Measurements from ENCODE around the gene GAS7. TPM values are rescaled to one million over a fixed set of nuclear protein-coding genes. Genes with fewer than 3 reads are reported as not detected.
A peak's percentile ranks its signal among the peaks of the same experiment; 100 is the strongest.

Gene GAS7
- total and polyA plus RNA-seq, 2 donors (not counting 1 experiment from before 2014, with no cell fraction given) = 3.4 to 13.6 TPM

DNA sequence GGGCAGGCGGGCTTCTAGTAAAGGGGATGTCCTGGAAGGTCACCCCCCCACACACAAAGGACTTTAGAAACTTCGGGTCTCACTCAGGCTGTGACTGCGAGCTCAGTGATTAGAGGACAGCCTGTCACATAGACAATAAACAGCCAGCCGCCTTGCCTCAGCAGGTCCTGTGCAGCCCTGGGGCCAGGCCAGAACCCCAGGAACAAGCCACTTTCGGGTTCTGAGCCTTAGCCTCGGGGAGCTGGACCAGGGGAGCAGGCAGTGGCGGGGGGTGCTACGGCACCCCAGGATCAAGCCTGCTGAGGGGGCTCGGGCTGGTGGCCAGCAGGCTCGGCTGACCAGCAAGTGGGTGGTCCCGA is 1.1 kb downstream of the GAS7 start:
- H3K4me3 Mint-ChIP-seq = peak overlapping the region; percentile 62
- H2AFZ ChIP-seq (ENCODE audit: insufficient read depth, low read depth, low read length, poor library complexity, severe bottlenecking) = no peak overlapping the region
- peaks cover 18% of the 10 kb centered on the region for H3K4me1 Mint-ChIP-seq
- WGBS (ENCODE audit: insufficient coverage) = 78% methylated on average over 10 of the region's 11 CpGs
- peak overlapping the region; percentile 56 for H3K9ac ChIP-seq (ENCODE audit: low read length)
- H3K9me3 Mint-ChIP-seq (ENCODE audit: insufficient read depth) = peaks cover 5% of the 10 kb centered on the region
- H3K27me3 ChIP-seq (replicated peaks in 1 of 4; ENCODE audit: control extremely low read depth in 1 of 4, control insufficient read depth in 3 of 4, insufficient read depth in 4 of 4, low read length in 3 of 4) = peaks cover 0 to 20% (median 8%) of the 10 kb centered on the region in 4 experiments
- H4K20me1 ChIP-seq (ENCODE audit: control insufficient read depth, insufficient read depth, low read length, poor library complexity, severe bottlenecking) = no peaks in the 10 kb centered on the region
- H3K27ac ChIP-seq (ENCODE audit: low read length in 2 of 2) = no peak overlapping the region
- peaks cover 2 to 24% (median 10%) of the 10 kb centered on the region in 3 donors for H3K9me3 ChIP-seq (ENCODE audit: control extremely low read depth in 1 of 3, control insufficient read depth in 2 of 3, insufficient read depth in 1 of 3, low read length in 2 of 3)
- no peak overlapping the region for H3K27ac Mint-ChIP-seq
- POLR2A ChIA-PET = no interaction called here
- intact Hi-C loops (cut with micrococcal nuclease) = loop anchor here (5.0 kb wide), 1 partner anchor 45 kb away; no protein-coding TSS in a partner anchor
- H3K36me3 ChIP-seq (replicated peaks in 1 of 2; ENCODE audit: control extremely low read depth in 1 of 2, control insufficient read depth in 1 of 2, extremely low read depth in 1 of 2, insufficient read depth in 2 of 2, low read length in 1 of 2) = no peaks in the 10 kb centered on the region
- peaks cover 33% of the 10 kb centered on the region for H3K27me3 Mint-ChIP-seq
- TF ChIP-seq, protein P1, sequence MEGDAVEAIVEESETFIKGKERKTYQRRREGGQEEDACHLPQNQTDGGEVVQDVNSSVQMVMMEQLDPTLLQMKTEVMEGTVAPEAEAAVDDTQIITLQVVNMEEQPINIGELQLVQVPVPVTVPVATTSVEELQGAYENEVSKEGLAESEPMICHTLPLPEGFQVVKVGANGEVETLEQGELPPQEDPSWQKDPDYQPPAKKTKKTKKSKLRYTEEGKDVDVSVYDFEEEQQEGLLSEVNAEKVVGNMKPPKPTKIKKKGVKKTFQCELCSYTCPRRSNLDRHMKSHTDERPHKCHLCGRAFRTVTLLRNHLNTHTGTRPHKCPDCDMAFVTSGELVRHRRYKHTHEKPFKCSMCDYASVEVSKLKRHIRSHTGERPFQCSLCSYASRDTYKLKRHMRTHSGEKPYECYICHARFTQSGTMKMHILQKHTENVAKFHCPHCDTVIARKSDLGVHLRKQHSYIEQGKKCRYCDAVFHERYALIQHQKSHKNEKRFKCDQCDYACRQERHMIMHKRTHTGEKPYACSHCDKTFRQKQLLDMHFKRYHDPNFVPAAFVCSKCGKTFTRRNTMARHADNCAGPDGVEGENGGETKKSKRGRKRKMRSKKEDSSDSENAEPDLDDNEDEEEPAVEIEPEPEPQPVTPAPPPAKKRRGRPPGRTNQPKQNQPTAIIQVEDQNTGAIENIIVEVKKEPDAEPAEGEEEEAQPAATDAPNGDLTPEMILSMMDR (IDR thresholded peaks at IDR 0.05) = no peak
- TF ChIP-seq EZH2 (IDR thresholded peaks at IDR 0.05; ENCODE audit: borderline replicate concordance, insufficient read depth, low read depth, low read length, poor library complexity, severe bottlenecking) = no peak
- no peak for ATAC-seq (ENCODE audit: low read depth)
- peaks cover 4 to 11% of the 10 kb centered on the region in 2 donors for H3K4me1 ChIP-seq (ENCODE audit: control insufficient read depth in 2 of 2, insufficient read depth in 2 of 2, low read length in 2 of 2)
- H3K4me3 ChIP-seq (ENCODE audit: control extremely low read depth in 1 of 5, extremely low read depth in 1 of 5, insufficient read depth in 1 of 5, low read depth in 2 of 5, low read length in 4 of 5) = peak overlapping the region in 2 of 5 experiments; percentile 53 to 61
- no peaks in the 10 kb centered on the region for H3K79me2 ChIP-seq (ENCODE audit: control insufficient read depth, insufficient read depth, low read length)
- peak overlapping the region; percentile 84 for H3K4me2 ChIP-seq (replicated peaks; ENCODE audit: low read depth, low read length, poor library complexity, severe bottlenecking)
- no peak for DNase-seq
- CTCF ChIA-PET = interaction anchor here (1.9 kb wide), 1 partner anchor 29 kb away, joined by 5 read pairs; no protein-coding TSS in a partner anchor

DNA sequence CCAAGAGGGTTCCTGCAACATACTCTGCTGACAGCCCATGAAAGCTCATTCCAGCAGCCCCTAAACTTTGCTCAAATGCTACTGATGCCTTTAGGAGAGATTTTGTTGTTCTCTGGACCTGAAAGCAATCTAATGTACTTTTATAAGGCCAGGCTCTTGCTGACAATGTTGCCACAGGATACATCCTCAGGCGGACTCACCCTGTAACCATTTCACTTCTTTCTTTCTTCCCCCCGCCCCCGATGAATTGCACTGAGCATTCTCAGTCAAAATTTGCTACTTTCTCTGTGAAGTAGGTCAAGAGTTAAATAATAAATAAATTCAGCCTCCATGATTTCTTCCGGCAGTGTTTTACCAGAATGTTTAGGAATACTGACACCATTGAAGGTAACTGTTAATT is 1.5 kb downstream of the GAS7 start:
- ChIA-PET POLR2A (no interaction called here), CTCF (no interaction called here)
- H3K4me1 ChIP-seq (ENCODE audit: control insufficient read depth in 2 of 2, insufficient read depth in 2 of 2, low read length in 2 of 2) = peaks cover 4 to 11% of the 10 kb centered on the region in 2 donors
- no peak overlapping the region for H3K4me2 ChIP-seq (replicated peaks; ENCODE audit: low read depth, low read length, poor library complexity, severe bottlenecking)
- intact Hi-C loops (cut with micrococcal nuclease) = loop anchor here (5.0 kb wide), 1 partner anchor 45 kb away; no protein-coding TSS in a partner anchor
- no peaks in the 10 kb centered on the region for H3K36me3 ChIP-seq (replicated peaks in 1 of 2; ENCODE audit: control extremely low read depth in 1 of 2, control insufficient read depth in 1 of 2, extremely low read depth in 1 of 2, insufficient read depth in 2 of 2, low read length in 1 of 2)
- H3K9me3 Mint-ChIP-seq (ENCODE audit: insufficient read depth) = peaks cover 5% of the 10 kb centered on the region
- peaks cover 2 to 24% (median 10%) of the 10 kb centered on the region in 3 donors for H3K9me3 ChIP-seq (ENCODE audit: control extremely low read depth in 1 of 3, control insufficient read depth in 2 of 3, insufficient read depth in 1 of 3, low read length in 2 of 3)
- H2AFZ ChIP-seq (ENCODE audit: insufficient read depth, low read depth, low read length, poor library complexity, severe bottlenecking) = no peak overlapping the region
- no peak overlapping the region for H3K27ac Mint-ChIP-seq
- peaks cover 18% of the 10 kb centered on the region for H3K4me1 Mint-ChIP-seq
- H3K4me3 ChIP-seq (ENCODE audit: control extremely low read depth in 1 of 5, extremely low read depth in 1 of 5, insufficient read depth in 1 of 5, low read depth in 2 of 5, low read length in 4 of 5) = no peak overlapping the region
- no peaks in the 10 kb centered on the region for H4K20me1 ChIP-seq (ENCODE audit: control insufficient read depth, insufficient read depth, low read length, poor library complexity, severe bottlenecking)
- H3K27ac ChIP-seq (ENCODE audit: low read length in 2 of 2) = no peak overlapping the region
- peaks cover 0 to 20% (median 8%) of the 10 kb centered on the region in 4 experiments for H3K27me3 ChIP-seq (replicated peaks in 1 of 4; ENCODE audit: control extremely low read depth in 1 of 4, control insufficient read depth in 3 of 4, insufficient read depth in 4 of 4, low read length in 3 of 4)
- H3K9ac ChIP-seq (ENCODE audit: low read length) = no peak overlapping the region
- TF ChIP-seq EZH2 (IDR thresholded peaks at IDR 0.05; ENCODE audit: borderline replicate concordance, insufficient read depth, low read depth, low read length, poor library complexity, severe bottlenecking) = no peak
- TF ChIP-seq, protein P1 (IDR thresholded peaks at IDR 0.05) = no peak
- peak overlapping the region; percentile 62 for H3K4me3 Mint-ChIP-seq
- peaks cover 33% of the 10 kb centered on the region for H3K27me3 Mint-ChIP-seq
- DNase-seq (no peak), ATAC-seq (ENCODE audit: low read depth) (no peak)
- no CpG with 5 or more reads among the region's 4 CpGs for WGBS (ENCODE audit: insufficient coverage)
- H3K79me2 ChIP-seq (ENCODE audit: control insufficient read depth, insufficient read depth, low read length) = no peaks in the 10 kb centered on the region

All from B cell (primary cell).